Activated effector memory CD4-positive, alpha-beta T cell treated with Interleukin-2 at 50 U/mL for 16 hours (primary cell): ENCODE measurements around the gene LUC7L2.
"Not testable (repeated sequence)": the region's sequence is repeated elsewhere in the genome, so short reads cannot be mapped to it uniquely, and the experiment has no call there.

Experiments
- DNase-seq: peaks from one replicate; pipeline ENCODE4 v3.0.0-alpha.2; 2020

Gene LUC7L2

GRCh38 chr7:139357729-139358506, 1.8 kb upstream of the LUC7L2 start:
- DNase-seq, result not testable (repeated sequence)

DNA sequence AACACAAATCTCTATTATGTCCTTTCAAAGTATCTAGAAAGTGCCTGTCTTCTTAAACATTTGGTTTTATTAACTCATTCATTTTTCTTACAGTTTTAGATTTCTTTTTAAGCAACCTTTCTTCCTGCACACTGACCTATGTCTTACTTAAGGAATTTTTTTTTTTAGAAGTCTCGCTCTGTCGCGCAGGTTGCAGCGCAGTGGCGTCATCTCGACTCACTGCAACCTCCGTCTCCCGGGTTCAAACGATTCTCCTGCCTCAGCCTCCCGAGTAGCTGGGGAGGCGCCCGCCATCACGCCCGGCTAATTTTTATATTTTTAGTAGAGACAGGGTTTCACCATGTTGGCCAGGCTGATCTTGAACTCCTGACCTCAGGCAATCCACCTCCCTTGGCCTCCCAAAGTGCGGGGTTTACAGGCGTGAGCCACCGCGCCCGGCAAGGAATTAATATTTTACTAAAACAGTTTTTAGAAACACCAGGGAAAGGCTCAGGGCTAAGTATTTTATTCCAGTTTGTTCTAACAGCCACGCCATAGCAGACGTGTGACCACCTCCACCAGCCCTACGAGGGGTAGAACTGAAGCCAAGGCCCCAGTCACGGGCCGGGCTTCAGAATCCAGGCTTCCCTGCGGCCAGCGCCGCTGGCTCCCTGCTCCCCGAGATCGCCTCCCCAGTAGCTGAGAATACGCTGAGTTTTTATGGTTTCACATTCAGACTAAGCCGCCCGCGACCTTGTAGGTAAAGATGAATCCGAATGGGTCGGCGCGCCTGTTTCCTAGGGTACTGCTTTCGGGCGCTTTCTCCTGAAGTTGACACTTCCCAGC, 941 bp upstream of the LUC7L2 start:
- DNase-seq, result peak; percentile 23

DNA sequence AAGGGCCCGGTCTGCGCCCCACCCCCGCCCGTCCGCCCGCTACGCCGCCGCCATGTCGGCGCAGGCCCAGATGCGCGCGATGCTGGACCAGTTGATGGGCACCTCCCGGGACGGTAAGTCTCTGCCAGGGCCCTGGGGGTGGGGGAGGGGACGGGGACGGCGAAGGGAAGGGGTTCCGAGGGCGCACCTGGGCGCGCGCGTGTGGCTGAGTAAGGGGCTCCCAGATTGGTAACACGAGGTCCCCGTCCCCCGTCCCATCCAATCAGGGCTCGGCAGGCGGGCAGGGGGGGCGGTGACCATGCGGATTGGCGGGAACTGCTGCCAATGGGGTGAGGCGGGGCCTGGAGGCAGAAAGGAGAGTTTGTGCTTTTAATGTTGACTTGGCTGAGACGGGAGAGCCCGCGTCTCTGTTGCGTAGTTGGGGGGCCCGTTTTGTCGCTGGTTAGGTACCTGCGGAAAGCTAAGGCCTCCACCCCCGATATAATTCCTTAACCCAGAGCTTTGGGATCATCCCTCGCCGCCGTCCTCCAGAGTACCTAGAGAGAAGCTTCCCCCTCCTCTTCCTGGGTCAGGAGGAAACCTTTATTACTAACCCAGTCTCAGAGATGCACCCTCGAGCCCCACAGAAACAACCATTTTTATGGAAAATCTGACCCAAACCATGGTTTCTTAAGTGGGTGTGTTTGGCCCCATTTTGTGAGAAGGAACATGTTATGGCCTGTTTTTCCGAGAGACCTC, 685 bp downstream of the LUC7L2 start:
- peak; percentile 97 for DNase-seq

DNA sequence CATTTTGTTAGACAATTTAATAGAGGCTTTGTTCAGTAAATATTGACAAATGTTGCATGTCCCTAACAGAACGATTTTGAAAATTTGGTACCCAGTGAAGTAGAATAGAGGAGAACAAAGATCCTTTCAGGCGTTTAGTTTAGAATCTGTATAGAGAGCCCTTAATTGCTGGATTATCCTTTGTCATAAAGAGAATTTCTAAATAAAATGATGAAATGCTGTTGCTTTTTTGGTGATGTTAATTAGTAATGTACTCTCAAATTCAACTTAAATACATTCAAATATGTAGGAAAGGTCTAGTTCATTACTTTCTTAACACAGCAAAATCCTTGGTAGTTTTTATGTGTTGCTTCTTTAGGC, 1.2 kb downstream of the LUC7L2 start:
- no peak for DNase-seq

- no peak for DNase-seq
Observed at GRCh38 chr7:139361523-139361922, 1.8 kb downstream of the LUC7L2 start.

DNA sequence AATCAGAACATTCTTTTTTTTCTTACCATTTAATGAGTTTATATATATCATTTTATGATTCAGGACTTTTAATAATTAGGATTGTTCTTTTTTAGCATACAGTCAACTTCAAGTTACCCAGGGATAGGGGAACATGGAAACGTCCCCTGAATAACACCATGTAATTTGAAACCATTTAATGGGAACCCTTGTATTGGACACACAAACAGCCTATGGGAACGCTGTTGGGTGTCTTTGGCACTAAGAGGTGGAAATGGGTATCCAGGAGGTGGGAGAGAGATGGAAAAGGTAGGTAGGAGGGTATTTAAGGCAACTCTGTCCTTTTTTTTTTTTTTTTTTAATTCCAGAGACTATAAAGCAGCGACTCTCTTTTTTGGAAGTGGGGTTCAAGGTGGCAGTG, 2.6 kb downstream of the LUC7L2 start:
- DNase-seq, result no peak

- DNase-seq, result no peak
Observed at GRCh38 chr7:139362981-139363380, 3.3 kb downstream of the LUC7L2 start.

GRCh38 chr7:139365336-139365735, 5.6 kb downstream of the LUC7L2 start:
- DNase-seq, result no peak

- DNase-seq, result no peak
Observed at GRCh38 chr7:139366400-139366799, 6.7 kb downstream of the LUC7L2 start.

DNA sequence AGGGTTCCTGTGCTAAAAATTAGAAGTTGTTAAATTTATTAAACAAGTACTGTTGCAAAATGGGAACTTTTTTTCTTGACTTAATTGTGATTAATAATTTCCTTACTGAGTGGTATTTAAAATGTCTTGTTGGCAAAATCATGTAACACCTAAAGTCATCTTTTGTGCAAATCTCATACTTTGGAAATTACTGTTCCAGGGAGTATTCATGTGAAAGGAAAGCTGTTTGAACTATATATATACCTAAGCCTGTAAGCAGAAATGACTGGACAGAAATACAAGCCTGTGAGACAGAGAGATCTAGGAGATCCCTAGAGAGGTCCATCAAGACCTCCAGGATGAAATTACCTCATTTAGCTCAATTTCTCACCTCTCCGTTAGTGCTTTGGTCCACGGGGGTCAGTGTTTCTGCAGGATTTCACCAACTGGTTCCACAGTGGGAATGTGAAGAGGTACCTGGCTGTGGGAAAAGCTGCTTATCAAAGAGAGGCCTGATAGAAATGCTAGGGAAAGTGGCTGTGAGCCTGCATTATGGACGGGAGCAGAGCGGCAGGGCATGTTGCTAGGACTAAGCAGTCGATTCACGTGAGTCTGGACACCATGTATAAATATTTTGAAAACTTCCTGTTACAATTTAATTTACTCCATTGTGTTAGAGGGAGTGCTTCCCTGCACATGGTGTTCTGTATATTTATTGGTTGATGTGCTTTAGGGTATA, 7.9 kb downstream of the LUC7L2 start:
- DNase-seq, result no peak

- DNase-seq, result no peak
Observed at GRCh38 chr7:139370301-139370942, 10.7 kb downstream of the LUC7L2 start.

- DNase-seq, result no peak
Observed at GRCh38 chr7:139370943-139371313, 11.2 kb downstream of the LUC7L2 start.

DNA sequence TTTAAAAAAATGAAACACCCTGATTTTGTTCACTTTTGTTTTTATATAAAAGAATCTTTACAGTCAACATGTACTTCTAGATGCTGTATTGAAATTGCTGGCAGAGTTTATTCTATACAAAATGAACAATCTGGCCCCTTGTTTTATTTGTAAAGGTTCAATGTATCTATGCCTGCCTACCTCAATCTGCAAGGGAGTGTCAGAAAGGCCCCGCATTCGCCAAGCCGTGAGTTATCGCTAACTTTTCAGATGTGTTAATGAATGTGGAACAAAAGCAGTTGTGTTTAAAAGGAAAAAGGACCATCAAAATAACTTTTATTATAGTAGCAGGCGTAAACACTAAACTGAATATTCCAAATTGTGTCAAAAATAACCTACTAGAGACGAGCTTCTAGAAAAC, 14.6 kb downstream of the LUC7L2 start:
- DNase-seq, result no peak

GRCh38 chr7:139382439-139382838, 22.7 kb downstream of the LUC7L2 start:
- DNase-seq, result no peak

DNA sequence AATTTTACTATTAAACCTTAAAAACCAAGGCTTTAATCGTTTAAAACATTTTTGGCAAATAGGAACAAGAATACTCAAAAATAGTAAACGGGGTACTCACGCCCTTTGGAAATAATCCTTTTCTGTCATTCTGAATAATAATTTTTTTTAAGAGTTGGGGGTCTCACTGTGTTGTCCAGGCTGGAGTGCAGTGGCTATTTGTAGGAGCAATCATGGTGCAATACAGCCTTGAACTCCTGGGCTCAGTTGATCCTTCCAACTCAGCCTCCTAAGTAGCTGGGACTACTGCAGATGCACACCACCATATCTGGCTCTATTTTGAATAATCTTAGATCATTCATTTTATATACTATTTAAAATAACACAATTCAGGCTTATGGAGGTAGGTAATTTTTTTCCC, 24.9 kb downstream of the LUC7L2 start:
- DNase-seq, result no peak

DNA sequence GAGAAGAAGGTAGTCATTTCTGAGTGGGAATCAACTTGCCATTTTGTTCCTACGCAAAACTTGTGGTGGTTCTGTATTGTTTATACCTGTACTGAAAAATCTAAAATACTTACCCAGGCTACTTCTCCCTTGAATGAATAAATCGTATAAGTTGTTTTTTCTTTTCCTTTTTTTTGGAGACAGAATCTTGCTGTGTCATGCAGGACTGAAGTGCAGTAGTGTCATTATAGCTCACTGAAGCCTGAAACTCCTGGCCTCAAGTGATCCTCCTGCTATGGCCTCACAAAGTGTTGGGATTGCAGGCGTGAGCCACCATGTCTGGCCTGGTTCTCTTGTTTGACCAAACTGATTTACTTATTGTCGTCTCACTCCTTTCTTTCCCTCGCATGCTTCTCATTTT, 27.9 kb downstream of the LUC7L2 start:
- DNase-seq, result no peak

DNA sequence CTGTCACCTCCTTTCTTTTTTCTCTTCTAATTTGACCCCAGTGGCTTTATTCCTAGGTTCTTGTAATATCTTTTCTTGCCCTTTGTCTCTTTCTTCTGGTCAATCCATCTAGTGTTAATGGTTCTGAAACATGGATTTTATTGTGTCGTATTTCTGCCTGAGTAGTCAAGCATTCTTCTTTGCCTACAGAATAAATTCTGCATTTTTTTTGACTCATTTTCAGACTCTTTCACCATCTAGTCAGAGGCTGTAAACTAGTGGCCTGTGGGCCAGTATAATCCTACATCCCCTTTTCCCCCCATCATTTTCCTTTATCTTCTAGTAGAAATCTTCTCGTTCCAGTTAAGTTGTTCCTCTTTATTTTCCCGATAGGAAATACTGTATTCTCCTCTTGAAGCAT, 29.4 kb downstream of the LUC7L2 start:
- no peak for DNase-seq

DNA sequence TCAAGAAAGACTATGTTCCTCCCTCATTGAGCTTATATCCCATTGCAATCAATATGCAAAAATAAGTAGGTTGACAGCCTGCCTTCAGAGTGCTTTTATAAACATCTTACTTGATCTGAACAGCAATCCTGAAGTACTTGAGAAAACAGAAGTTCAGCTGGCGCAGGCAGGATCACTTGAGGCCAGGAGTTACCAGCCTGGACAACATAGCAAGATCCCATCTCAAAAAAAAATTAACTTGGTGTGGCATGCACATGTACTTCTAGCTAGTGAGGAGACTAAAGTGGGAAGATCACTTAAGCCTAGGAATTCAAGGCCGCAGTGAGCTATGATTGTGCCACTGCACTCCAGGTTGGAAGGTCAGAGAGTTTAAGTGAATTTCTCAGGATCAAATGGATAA, 30.1 kb downstream of the LUC7L2 start:
- no peak for DNase-seq

- DNase-seq, result no peak
Observed at GRCh38 chr7:139393621-139394211, 34.0 kb downstream of the LUC7L2 start.

GRCh38 chr7:139394540-139394939, 34.8 kb downstream of the LUC7L2 start:
- no peak for DNase-seq

DNA sequence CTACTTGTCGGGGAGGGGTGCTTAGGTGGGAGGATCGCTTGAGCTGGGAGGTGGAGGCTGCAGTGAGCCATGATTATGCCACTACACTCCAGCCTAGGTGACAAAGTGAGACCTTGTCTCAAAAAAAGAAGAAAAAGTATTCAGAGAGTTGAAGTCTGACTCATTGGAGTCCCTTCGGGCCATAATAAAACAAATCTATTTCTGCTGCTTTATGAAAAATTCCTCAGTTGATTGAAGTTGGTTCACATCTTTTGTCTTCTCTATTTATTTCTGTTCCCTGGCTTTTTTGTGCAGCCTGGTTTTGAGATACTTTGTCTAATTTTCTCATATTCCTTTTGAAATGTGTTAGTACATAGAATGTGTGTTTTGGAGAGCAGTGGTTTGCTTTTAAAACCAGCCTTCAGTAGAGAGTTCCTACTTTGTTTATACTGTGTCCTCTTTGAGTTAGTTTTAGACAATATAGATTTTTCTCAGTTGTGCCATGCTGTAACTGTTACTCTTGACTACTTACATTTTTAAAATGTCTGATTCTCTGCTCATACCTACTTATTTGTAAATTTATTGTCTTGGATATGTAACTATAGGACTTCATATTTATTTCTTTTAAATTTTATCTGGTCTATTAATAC, 36.7 kb downstream of the LUC7L2 start:
- no peak for DNase-seq

DNA sequence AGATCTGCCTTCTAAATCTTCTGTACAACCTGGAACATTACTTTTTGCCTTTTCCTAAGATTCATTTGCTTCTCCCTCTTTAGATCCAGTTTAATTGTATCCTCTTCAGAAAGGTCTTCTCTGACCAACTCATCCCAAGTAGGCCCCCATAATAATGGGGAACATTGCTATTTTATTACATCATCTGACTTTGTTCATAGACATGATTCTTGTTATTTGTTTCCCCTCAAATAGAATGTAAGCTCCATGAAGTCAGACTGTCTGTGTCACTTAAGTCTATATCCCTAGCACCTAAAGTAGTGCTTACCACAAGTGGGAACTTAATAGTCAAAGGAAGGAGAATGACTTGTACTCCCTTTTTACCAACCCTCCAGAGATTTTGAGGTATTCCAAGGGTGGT, 37.5 kb downstream of the LUC7L2 start:
- DNase-seq, result no peak
